ENCODE measurements around the gene DIDO1. TPM values are rescaled to one million over a fixed set of nuclear protein-coding genes. Genes with fewer than 3 reads are reported as not detected.

Gene DIDO1
- 117 and 149 TPM in 2 replicates for total RNA-seq (2011; cell fraction: chromatin; rRNA removed; ENCODE audit: low replicate concordance)
- total RNA-seq (2011; cell fraction: nucleolus; rRNA removed) = 70.2 and 72.0 TPM in 2 replicates
- 82.5 and 92.1 TPM in 2 replicates for total RNA-seq (2011; cell fraction: nucleoplasm; rRNA removed)
- total RNA-seq (2014; rRNA removed) (31.2 and 36.7 TPM in 2 replicates), total RNA-seq (2014; rRNA removed; fragmentation: Illumina TruSeq; extraction: Trizol) (22.2 and 23.4 TPM in 2 replicates), total RNA-seq (2015; rRNA removed; fragmentation: Illumina TruSeq; extraction: Trizol) (26.8 and 27.1 TPM in 2 replicates), total RNA-seq (2021) (38.2 and 43.6 TPM in 2 replicates), polyA plus RNA-seq (2011; rRNA removed) (40.5 and 50.2 TPM in 2 replicates), polyA plus RNA-seq (2014; fragmentation: Illumina TruSeq; extraction: Trizol) (37.4 and 37.9 TPM in 2 replicates), polyA plus RNA-seq (2014; fragmentation: Nextera tagmentation; extraction: Ambion mirVana) (1 to 10 TPM; 4.4 to 4.8 TPM), polyA plus RNA-seq (2014; rRNA removed) (44.3 and 46.8 TPM in 2 replicates), polyA minus RNA-seq (2011; rRNA and poly(A)+ RNA removed) (32.2 and 34.2 TPM in 2 replicates), Bru-seq, nascent RNA (percentile 88 among the genes with signal in this experiment), BruChase-seq, experiment 1, labeled RNA remaining after a 2-hour chase (percentile 93 among the genes with signal in this experiment), BruChase-seq, experiment 2, labeled RNA remaining after a 6-hour chase (percentile 91 among the genes with signal in this experiment)
- polyA plus RNA-seq (2011; cell fraction: cytosol; rRNA removed) = 31.2 and 58.5 TPM in 2 replicates
- polyA plus RNA-seq (2011; cell fraction: nucleus; rRNA removed) = 256 and 286 TPM in 2 replicates
- polyA plus RNA-seq (2012) = 23.7 and 36.2 TPM in 2 replicates
- polyA minus RNA-seq (2011; cell fraction: cytosol; rRNA and poly(A)+ RNA removed) = 13.9 and 15.7 TPM in 2 replicates
- 35.7 and 49.3 TPM in 2 replicates for polyA minus RNA-seq (2011; cell fraction: nucleus; rRNA and poly(A)+ RNA removed)
- long read RNA-seq, experiment 1, transcript DIDO1-202 (6 exons, 2,707 nt) = major isoform, 16 of 134 reads
- long read RNA-seq, experiment 1, transcript DIDO1-205 (6 exons, 2,833 nt) = minor isoform, 12 of 134 reads
- long read RNA-seq, experiment 1, partial matches to known transcripts = 20 of 134 reads
- long read RNA-seq, experiment 1, other reads (novel, unspliced or antisense) = 86 of 134 reads
- long read RNA-seq, experiment 2, partial matches to known transcripts = 10 of 25 reads
- long read RNA-seq, experiment 2, other reads (novel, unspliced or antisense) = 11 of 25 reads
- long read RNA-seq, experiment 3, transcript DIDO1-202 (6 exons, 2,707 nt) = major isoform, 9 of 18 reads
- long read RNA-seq, experiment 3, partial matches to known transcripts = 3 of 18 reads
- long read RNA-seq, experiment 3, other reads (novel, unspliced or antisense) = 2 of 18 reads

DNA sequence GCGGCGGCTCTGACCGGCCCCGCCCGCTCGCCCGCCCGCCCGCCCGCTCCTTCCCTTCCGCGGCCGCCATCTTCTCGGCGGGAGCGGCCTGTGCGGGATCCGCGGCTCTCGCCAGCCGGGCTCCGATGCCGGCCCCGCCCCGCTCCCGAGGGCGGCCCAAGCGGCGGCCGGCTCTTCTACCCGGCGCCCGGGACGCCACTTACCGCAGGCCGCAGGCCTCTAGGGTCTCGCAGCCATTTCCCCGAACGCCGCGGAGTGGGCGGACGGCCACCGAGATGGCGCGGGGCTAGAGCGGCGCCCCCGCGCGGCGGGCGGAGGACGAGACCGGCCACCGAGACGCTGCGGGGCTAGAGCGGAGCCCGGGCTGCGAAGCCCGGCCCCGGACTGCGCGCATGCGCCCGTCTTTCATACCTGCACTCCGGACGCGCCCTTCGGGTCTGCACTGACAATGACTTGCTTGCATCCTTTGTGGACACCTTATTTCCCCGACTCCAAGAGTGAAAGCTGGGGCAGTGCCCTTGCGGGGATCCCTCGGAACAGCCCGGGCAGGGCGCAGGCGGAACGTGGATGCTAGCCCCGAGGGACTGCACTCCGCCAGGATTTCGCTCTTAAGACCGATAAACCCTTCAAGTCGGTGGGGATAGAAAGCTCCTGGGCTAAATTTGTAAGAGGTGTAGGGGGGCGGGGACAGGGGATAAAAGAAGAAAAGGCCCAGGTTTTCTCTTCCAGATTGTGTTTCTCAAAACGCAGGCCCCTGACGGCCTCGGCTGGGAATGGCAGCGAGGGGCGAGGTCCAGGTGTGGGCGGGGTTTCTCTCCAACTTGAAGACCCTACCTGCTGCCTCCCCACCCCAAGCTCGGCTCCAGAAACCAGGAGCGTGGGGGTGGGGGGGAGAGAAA is at the start of gene DIDO1:
DIDO1 (minus strand) TSS at position 277 of the 899 bp plus-strand sequence.
- H2AFZ ChIP-seq (ENCODE audit: low read depth, low read length) = peak within 1 kb of the TSS; percentile 75
- no peaks in the 10 kb centered on the region for H3K9me3 ChIP-seq (replicated peaks; ENCODE audit: control insufficient read depth, insufficient read depth, low read depth, low read length)
- H3K4me1 ChIP-seq (replicated peaks in 1 of 2; ENCODE audit: control insufficient read depth in 2 of 2, insufficient read depth in 2 of 2, low read length in 2 of 2) = peaks cover 43 to 44% of the 10 kb centered on the region in 2 experiments; a peak in 4 of 5 replicates
- ATAC-seq (peak; percentile 87), DNase-seq (ENCODE audit: extremely low read depth in 1 of 4, low spot score in 3 of 4) (peak; percentile 90 to 97 (median 92)), FAIRE-seq (peak; percentile 77)
- POLR2A ChIA-PET = interaction anchor here (0.6 to 5.1 kb wide), 10 partner anchors 8 to 270 kb away, joined by 3 to 64 read pairs (median 4); partner anchors contain the start of genes GID8 and TCFL5
- CTCF ChIA-PET (ENCODE audit: low intra/inter-chr PET ratio) = no interaction called here
- no TSS peak for BruUV-seq (replicated peaks)
- H3K4me2 ChIP-seq (ENCODE audit: insufficient read depth, low read length) = peak within 1 kb of the TSS; percentile 97
- H3K4me3 ChIP-seq = peak within 1 kb of the TSS; percentile 70
- peaks cover 35% of the 10 kb centered on the region; the same call in 2 of the 3 replicates for H3K36me3 ChIP-seq (ENCODE audit: control insufficient read depth, insufficient read depth, low read length)
- no peaks in the 10 kb centered on the region for H3K27me3 ChIP-seq (ENCODE audit: control insufficient read depth in 2 of 2, insufficient read depth in 2 of 2, low read length in 2 of 2)
- WGBS (ENCODE audit: insufficient coverage, low coverage, missing lambda C conversion rate) = 1% methylated on average over 70 of the region's 92 CpGs
- peaks cover 71% of the 10 kb centered on the region for H4K20me1 ChIP-seq (replicated peaks; ENCODE audit: control insufficient read depth, insufficient read depth, low read length)
- in situ Hi-C loops (cut with MboI) (no loop called here), intact Hi-C loops (cut with micrococcal nuclease) (loop anchor here (1.0 kb wide), 1 partner anchor 11 kb away; no protein-coding TSS in a partner anchor)
- peaks cover 99% of the 10 kb centered on the region for H3K79me2 ChIP-seq (ENCODE audit: control insufficient read depth, insufficient read depth, low read length)
- H3K9ac ChIP-seq (ENCODE audit: insufficient read depth in 1 of 2, low read depth in 2 of 2, low read length in 2 of 2) = peak within 1 kb of the TSS; percentile 90 to 95
- peak within 1 kb of the TSS; percentile 88 for H3K27ac ChIP-seq (ENCODE audit: extremely low read depth, low read depth, low read length)
- peaks cover 7% of the 10 kb centered on the region for H3K9me1 ChIP-seq (ENCODE audit: control insufficient read depth, insufficient read depth, low read length)
- TF ChIP-seq TRIM24 (IDR thresholded peaks at IDR 0.05) = no peak
- TF ChIP-seq, protein P1, sequence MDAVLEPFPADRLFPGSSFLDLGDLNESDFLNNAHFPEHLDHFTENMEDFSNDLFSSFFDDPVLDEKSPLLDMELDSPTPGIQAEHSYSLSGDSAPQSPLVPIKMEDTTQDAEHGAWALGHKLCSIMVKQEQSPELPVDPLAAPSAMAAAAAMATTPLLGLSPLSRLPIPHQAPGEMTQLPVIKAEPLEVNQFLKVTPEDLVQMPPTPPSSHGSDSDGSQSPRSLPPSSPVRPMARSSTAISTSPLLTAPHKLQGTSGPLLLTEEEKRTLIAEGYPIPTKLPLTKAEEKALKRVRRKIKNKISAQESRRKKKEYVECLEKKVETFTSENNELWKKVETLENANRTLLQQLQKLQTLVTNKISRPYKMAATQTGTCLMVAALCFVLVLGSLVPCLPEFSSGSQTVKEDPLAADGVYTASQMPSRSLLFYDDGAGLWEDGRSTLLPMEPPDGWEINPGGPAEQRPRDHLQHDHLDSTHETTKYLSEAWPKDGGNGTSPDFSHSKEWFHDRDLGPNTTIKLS (IDR thresholded peaks at IDR 0.05; ENCODE audit: borderline replicate concordance, low read depth) = peak; percentile 89; the same call in 1 of the 2 replicates
- no peak for TF ChIP-seq ZNF274 (IDR thresholded peaks at IDR 0.05; ENCODE audit: borderline replicate concordance, low read depth, low read length)
- TF ChIP-seq POU5F1 (IDR thresholded peaks at IDR 0.05; ENCODE audit: borderline replicate concordance, low read depth, low read length, partially characterized antibody) = no peak
- TF ChIP-seq ZNF79 (CRISPR knock-in tag; IDR thresholded peaks at IDR 0.05; ENCODE audit: low read depth) = no peak
- TF ChIP-seq CCNT2 (IDR thresholded peaks at IDR 0.05; ENCODE audit: borderline replicate concordance, extremely low read depth, insufficient read length, low read depth, low read length) = peak; percentile 95
- TF ChIP-seq BRF1 (IDR thresholded peaks at IDR 0.05; ENCODE audit: borderline replicate concordance, extremely low read depth, insufficient read length) = no peak
- no peak for TF ChIP-seq HDAC1 (IDR thresholded peaks at IDR 0.05)
- no peak for TF ChIP-seq MAFF (IDR thresholded peaks at IDR 0.05; ENCODE audit: low read length)
- no peak for TF ChIP-seq EZH2 (IDR thresholded peaks at IDR 0.05; ENCODE audit: borderline replicate concordance, low read depth, low read length)
- no peak for TF ChIP-seq PPARD (CRISPR knock-in tag; IDR thresholded peaks at IDR 0.05)
- TF ChIP-seq NCOA2 (IDR thresholded peaks at IDR 0.05; ENCODE audit: partially characterized antibody in 2 of 2) = no peak

Data from K562 (cell line).